GM23338 (cell line): ENCODE measurements around the gene GRAMD1A. TPM values are rescaled to one million over a fixed set of nuclear protein-coding genes. Genes with fewer than 3 reads are reported as not detected.

Experiments
- ATAC-seq: fragments of 200-7000 bp; cut with Tn5 transposase; 3 replicates; pipeline ENCODE4 v1.9.1; 2020
- DNase-seq: peaks from one replicate; pipeline ENCODE4 v3.0.0-alpha.2; 2015; ENCODE audit warnings: low spot score
- H2AFZ ChIP-seq: fragments of 200-600 bp; sonication (generic); 2 replicates; pipeline ENCODE4 v1.8.0; 2016; ENCODE audit warnings: antibody characterized with exemption, mild to moderate bottlenecking, moderate library complexity
- H3F3A ChIP-seq: fragments of 200-600 bp; sonication (generic); replicated peaks from 2 replicates; pipeline ENCODE4 v1.8.0; 2017; ENCODE audit warnings: antibody characterized with exemption, mixed run types, low read depth
- H3K27ac ChIP-seq: fragments of 200-600 bp; sonication (generic); 2 replicates; pipeline ENCODE4 v1.6.1; 2016; ENCODE audit warnings: low read depth
- H3K27me3 ChIP-seq: fragments of 200-600 bp; sonication (generic); 2 replicates; pipeline ENCODE4 v1.8.0; 2016; ENCODE audit warnings: mild to moderate bottlenecking, mixed run types, moderate library complexity; ENCODE audit not compliant: insufficient read depth
- H3K36me3 ChIP-seq: fragments of 200-600 bp; sonication (generic); 2 replicates; pipeline ENCODE4 v1.8.0; 2016; ENCODE audit warnings: mild to moderate bottlenecking; ENCODE audit not compliant: insufficient read depth
- H3K4me1 ChIP-seq: fragments of 200-600 bp; sonication (generic); 2 replicates; pipeline ENCODE4 v1.8.0; 2016; ENCODE audit warnings: mild to moderate bottlenecking, moderate library complexity; ENCODE audit not compliant: insufficient read depth
- H3K4me2 ChIP-seq: fragments of 200-600 bp; sonication (generic); 2 replicates; pipeline ENCODE4 v1.7.1; 2017; ENCODE audit warnings: mixed run types
- H3K4me3 ChIP-seq: fragments of 200-600 bp; sonication (generic); 2 replicates; pipeline ENCODE4 v1.6.1; 2016; ENCODE audit warnings: mixed run types
- H3K79me2 ChIP-seq: fragments of 200-600 bp; sonication (generic); replicated peaks from 2 replicates; pipeline ENCODE4 v1.8.0; 2017; ENCODE audit warnings: mild to moderate bottlenecking; ENCODE audit not compliant: insufficient read depth
- H3K9me2 ChIP-seq: fragments of 200-600 bp; sonication (generic); 2 replicates; pipeline ENCODE4 v1.8.0; 2017; ENCODE audit not compliant: insufficient read depth
- H4K20me1 ChIP-seq: fragments of 200-600 bp; sonication (generic); replicated peaks from 2 replicates; pipeline ENCODE4 v1.8.0; 2017; ENCODE audit warnings: mild to moderate bottlenecking; ENCODE audit not compliant: insufficient read depth
- H3K27ac Mint-ChIP-seq: 2 replicates; pipeline ENCODE4 v1.8.0; 2020; ENCODE audit warnings: inconsistent platforms, mild to moderate bottlenecking, moderate library complexity, mixed read lengths
- H3K27me3 Mint-ChIP-seq: 3 replicates; pipeline ENCODE4 v1.8.0; 2022; ENCODE audit warnings: low read depth, mild to moderate bottlenecking, moderate library complexity, mixed read lengths, inconsistent platforms; ENCODE audit not compliant: insufficient read depth, poor library complexity
- H3K36me3 Mint-ChIP-seq: 3 replicates; pipeline ENCODE4 v1.8.0; 2021; ENCODE audit warnings: low read depth, mild to moderate bottlenecking, inconsistent platforms, moderate library complexity, mixed read lengths
- H3K4me1 Mint-ChIP-seq: 3 replicates; pipeline ENCODE4 v1.8.0; 2020; ENCODE audit warnings: mild to moderate bottlenecking, inconsistent platforms, mixed read lengths
- H3K4me3 Mint-ChIP-seq: 3 replicates; pipeline ENCODE4 v1.8.0; 2021; ENCODE audit warnings: moderate library complexity, mild to moderate bottlenecking, inconsistent platforms, mixed read lengths
- H3K9me3 Mint-ChIP-seq: 3 replicates; pipeline ENCODE4 v1.8.0; 2020; ENCODE audit warnings: moderate library complexity, mild to moderate bottlenecking, inconsistent platforms, mixed read lengths
- CREB1 ChIP-seq: fragments of 250-450 bp; sonication (Bioruptor Pico); IDR thresholded peaks from 2 replicates; pipeline ENCODE4 v1.5.0; 2020; ENCODE audit warnings: low read depth, mild to moderate bottlenecking, moderate library complexity
- CTCF ChIP-seq, 2 experiments: fragments of 200-600 bp in 1 of 2; sonication (generic) in 1 of 2; conservative IDR thresholded peaks; 2 replicates each; pipeline versions ENCODE4 v1.5.1 to v1.6.1; 2016 to 2017; ENCODE audit warnings: antibody characterized with exemption in 2 of 2, low read depth in 2 of 2, mild to moderate bottlenecking in 2 of 2, moderate library complexity in 1 of 2
- EZH2phosphoT487 ChIP-seq: fragments of 200-600 bp; sonication (generic); IDR thresholded peaks from one replicate; pipeline ENCODE4 v1.8.1; 2018; ENCODE audit warnings: antibody characterized with exemption; ENCODE audit not compliant: unreplicated experiment
- JUNB ChIP-seq: IDR thresholded peaks from one replicate; pipeline ENCODE4 v1.6.1; 2016; ENCODE audit warnings: antibody characterized with exemption; ENCODE audit not compliant: unreplicated experiment
- NANOG ChIP-seq: IDR thresholded peaks from 2 replicates; pipeline ENCODE4 v1.6.1; 2016; ENCODE audit warnings: antibody characterized with exemption, borderline replicate concordance
- POLR2AphosphoS5 ChIP-seq: IDR thresholded peaks from 2 replicates; pipeline ENCODE4 v1.6.1; 2016; ENCODE audit warnings: antibody characterized with exemption, low read depth
- STAT1 ChIP-seq: IDR thresholded peaks from one replicate; pipeline ENCODE4 v1.6.1; 2016; ENCODE audit warnings: antibody characterized with exemption; ENCODE audit not compliant: unreplicated experiment
- ZNF114 ChIP-seq: fragments of 250-450 bp; sonication (Bioruptor Pico); IDR thresholded peaks from 2 replicates; pipeline ENCODE4 v1.5.0; 2020; ENCODE audit warnings: mild to moderate bottlenecking, moderate library complexity
- ZNF462 ChIP-seq: fragments of 250-450 bp; sonication (Bioruptor Pico); IDR thresholded peaks from 2 replicates; pipeline ENCODE4 v1.5.0; 2020; ENCODE audit warnings: mild to moderate bottlenecking, moderate library complexity
- polyA plus RNA-seq: library from polyadenylated mRNA; unstranded; fragments of >200 nt; fragmentation: Nextera tagmentation; extraction: Ambion mirVana; gene quantifications from 2 replicates; pipeline ENCODE4 v1.2.1, GENCODE V29; 2016
- total RNA-seq: library from RNA; depleted of rRNA; stranded (reverse); fragments of >200 nt; shearing (Covaris generic); gene quantifications from 2 replicates; pipeline ENCODE4 v1.2.3, GENCODE V29; 2014
- TF ChIP-seq, protein P1 (sequence below): IDR thresholded peaks from 2 replicates; pipeline ENCODE4 v1.6.1; 2016; ENCODE audit warnings: antibody characterized with exemption

Gene GRAMD1A
- total and polyA plus RNA-seq, 2 experiments from 2014 or later = 122 to 174 TPM

DNA sequence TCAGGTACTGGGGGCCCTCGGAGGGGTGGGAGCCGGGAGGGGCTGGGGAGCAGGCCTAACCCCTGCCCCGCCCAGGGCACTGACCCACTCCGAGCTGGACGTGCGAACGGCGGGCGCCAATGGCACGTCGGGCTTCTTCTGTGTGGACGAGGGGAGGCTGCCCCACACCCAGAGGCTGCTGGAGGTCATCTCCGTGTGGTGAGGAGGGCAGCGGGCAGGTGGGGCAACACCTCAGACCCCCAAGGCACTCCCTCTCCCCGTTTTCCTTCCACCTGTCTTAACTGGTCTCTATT lies 59.6 kb downstream of the GRAMD1A start:
- ATAC-seq = no peak
- Mint-ChIP-seq H3K36me3 (no peaks in the 10 kb centered on the region; the same call in 2 of the 3 replicates), H3K27me3 (peaks cover 17% of the 10 kb centered on the region), H3K4me3 (no peak overlapping the region), H3K4me1 (peaks cover 17% of the 10 kb centered on the region), H3K27ac (no peak overlapping the region), H3K9me3 (no peaks in the 10 kb centered on the region; the same call in 2 of the 3 replicates)
- Histone ChIP-seq H3K4me2 (no peak overlapping the region), H2AFZ (no peak overlapping the region), H3K27me3 (peaks cover 6% of the 10 kb centered on the region; the same call in 1 of the 2 replicates), H4K20me1 (no peaks in the 10 kb centered on the region), H3K79me2 (no peaks in the 10 kb centered on the region), H3K36me3 (no peaks in the 10 kb centered on the region), H3K4me1 (peaks cover 5% of the 10 kb centered on the region; the same call in 1 of the 2 replicates), H3K9me2 (no peaks in the 10 kb centered on the region), H3K27ac (no peak overlapping the region), H3F3A (peaks cover 3% of the 10 kb centered on the region; the same call in 1 of the 2 replicates), H3K4me3 (no peak overlapping the region)
- no peak for DNase-seq
- TF ChIP-seq POLR2AphosphoS5 (no peak), CREB1 (CRISPR knock-in tag) (no peak), JUNB (no peak), ZNF462 (CRISPR knock-in tag) (no peak), EZH2phosphoT487 (no peak), ZNF114 (CRISPR knock-in tag) (no peak), CTCF (conservative IDR thresholded peaks at IDR 0.05; ENCODE audit: low read depth in 2 of 2) (no peak), NANOG (no peak), STAT1 (no peak)
- TF ChIP-seq, protein P1, sequence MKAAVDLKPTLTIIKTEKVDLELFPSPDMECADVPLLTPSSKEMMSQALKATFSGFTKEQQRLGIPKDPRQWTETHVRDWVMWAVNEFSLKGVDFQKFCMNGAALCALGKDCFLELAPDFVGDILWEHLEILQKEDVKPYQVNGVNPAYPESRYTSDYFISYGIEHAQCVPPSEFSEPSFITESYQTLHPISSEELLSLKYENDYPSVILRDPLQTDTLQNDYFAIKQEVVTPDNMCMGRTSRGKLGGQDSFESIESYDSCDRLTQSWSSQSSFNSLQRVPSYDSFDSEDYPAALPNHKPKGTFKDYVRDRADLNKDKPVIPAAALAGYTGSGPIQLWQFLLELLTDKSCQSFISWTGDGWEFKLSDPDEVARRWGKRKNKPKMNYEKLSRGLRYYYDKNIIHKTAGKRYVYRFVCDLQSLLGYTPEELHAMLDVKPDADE = no peak
